B cell (primary cell): Measurements from ENCODE around the gene SSBP1. TPM values are rescaled to one million over a fixed set of nuclear protein-coding genes. Genes with fewer than 3 reads are reported as not detected.

ENCODE experiments used
- ATAC-seq: fragments of 200-7000 bp; cut with Tn5 transposase; one replicate; pipeline ENCODE4 v1.10.0; 2021; ENCODE audit warnings: low read depth, mild to moderate bottlenecking, moderate number of reproducible peaks, moderate library complexity
- CTCF ChIA-PET: fragments of 350-600 bp; sonication (Branson Sonifier 250); formaldehyde crosslinking; loops from one replicate; lab custom pipeline; 2021; ENCODE audit warnings: antibody characterized with exemption, inconsistent platforms; lab: Charles Lee
- POLR2A ChIA-PET: fragments of 350-600 bp; sonication (Branson Sonifier 250); formaldehyde crosslinking; loops from one replicate; lab custom pipeline; 2021; ENCODE audit warnings: antibody characterized with exemption; lab: Charles Lee
- DNase-seq: peaks from one replicate; pipeline ENCODE4 v3.0.0; 2013
- H2AFZ ChIP-seq: 2 replicates; pipeline ENCODE4 v1.6.1; 2012; ENCODE audit warnings: mild to moderate bottlenecking, low read depth, low read length; ENCODE audit not compliant: insufficient read depth, poor library complexity, severe bottlenecking
- H3K27ac ChIP-seq, 2 donors: 1 replicate in 1 of 2; 2 replicates in 1 of 2; pipeline ENCODE4 v1.5.1; 2012 to 2013; ENCODE audit warnings: low read length in 2 of 2, mild to moderate bottlenecking in 2 of 2, moderate library complexity in 1 of 2
- H3K27me3 ChIP-seq, 4 experiments: fragments of 200-600 bp in 1 of 4; sonication (generic) in 1 of 4; replicated peaks in 1 of 4; 1 replicate in 2 of 4; 2 replicates in 2 of 4; pipeline versions ENCODE4 v1.6.1 to v1.7.0; 2013 to 2016; ENCODE audit warnings: low read length in 3 of 4, mild to moderate bottlenecking in 2 of 4, mixed read lengths in 1 of 4, moderate library complexity in 1 of 4; ENCODE audit not compliant: insufficient read depth in 4 of 4, control insufficient read depth in 3 of 4; ENCODE audit errors: control extremely low read depth in 1 of 4
- H3K36me3 ChIP-seq, 2 experiments: replicated peaks in 1 of 2; 1 replicate in 1 of 2; 2 replicates in 1 of 2; pipeline versions ENCODE4 v1.6.1 to v1.7.1; 2013; ENCODE audit warnings: low read length in 1 of 2; ENCODE audit not compliant: insufficient read depth in 2 of 2, control insufficient read depth in 1 of 2; ENCODE audit errors: control extremely low read depth in 1 of 2, extremely low read depth in 1 of 2
- H3K4me1 ChIP-seq, 2 donors: fragments of 200-600 bp in 1 of 2; sonication (generic) in 1 of 2; 1 replicate in 1 of 2; 2 replicates in 1 of 2; pipeline versions ENCODE4 v1.5.1 to v1.6.1; 2013 to 2017; ENCODE audit warnings: low read length in 2 of 2; ENCODE audit not compliant: control insufficient read depth in 2 of 2, insufficient read depth in 2 of 2
- H3K4me2 ChIP-seq: replicated peaks from 2 replicates; pipeline ENCODE3; 2012; ENCODE audit warnings: mild to moderate bottlenecking, low read depth, low read length; ENCODE audit not compliant: poor library complexity, severe bottlenecking
- H3K4me3 ChIP-seq, 5 experiments: fragments of 200-600 bp in 1 of 5; sonication (generic) in 1 of 5; 1 replicate in 3 of 5; 2 replicates in 2 of 5; pipeline versions ENCODE4 v1.5.1 to v1.7.0; 2011 to 2016; ENCODE audit warnings: low read length in 4 of 5, mild to moderate bottlenecking in 4 of 5, low read depth in 2 of 5, control low read depth in 1 of 5, moderate library complexity in 1 of 5; ENCODE audit not compliant: insufficient read depth in 1 of 5; ENCODE audit errors: control extremely low read depth in 1 of 5, extremely low read depth in 1 of 5
- H3K79me2 ChIP-seq: fragments of 200-600 bp; sonication (generic); one replicate; pipeline ENCODE4 v1.6.0; 2016; ENCODE audit warnings: low read length; ENCODE audit not compliant: control insufficient read depth, insufficient read depth
- H3K9ac ChIP-seq: fragments of 200-600 bp; sonication (generic); 2 replicates; pipeline ENCODE4 v1.6.1; 2017; ENCODE audit warnings: mild to moderate bottlenecking, low read length, moderate library complexity
- H3K9me3 ChIP-seq, 3 donors: one replicate each; pipeline versions ENCODE4 v1.6.1 to v1.7.1; 2013; ENCODE audit warnings: low read length in 2 of 3; ENCODE audit not compliant: control insufficient read depth in 2 of 3, insufficient read depth in 1 of 3; ENCODE audit errors: control extremely low read depth in 1 of 3
- H4K20me1 ChIP-seq: 2 replicates; pipeline ENCODE4 v1.6.0; 2012; ENCODE audit warnings: mild to moderate bottlenecking, low read length; ENCODE audit not compliant: insufficient read depth, control insufficient read depth, poor library complexity, severe bottlenecking
- H3K27ac Mint-ChIP-seq: one replicate; pipeline ENCODE4 v1.8.0; 2021; ENCODE audit warnings: mixed read lengths
- H3K27me3 Mint-ChIP-seq: one replicate; pipeline ENCODE4 v1.8.0; 2021; ENCODE audit warnings: mixed read lengths
- H3K4me1 Mint-ChIP-seq: one replicate; pipeline ENCODE4 v1.8.0; 2021; ENCODE audit warnings: mixed read lengths
- H3K4me3 Mint-ChIP-seq: one replicate; pipeline ENCODE4 v1.8.0; 2021; ENCODE audit warnings: mixed read lengths
- H3K9me3 Mint-ChIP-seq: one replicate; pipeline ENCODE4 v1.8.0; 2022; ENCODE audit warnings: mixed read lengths; ENCODE audit not compliant: insufficient read depth
- EZH2 ChIP-seq: IDR thresholded peaks from 2 replicates; pipeline ENCODE4 v1.6.1; 2012; ENCODE audit warnings: borderline replicate concordance, low read depth, mild to moderate bottlenecking, moderate library complexity, low read length; ENCODE audit not compliant: insufficient read depth, poor library complexity, severe bottlenecking
- WGBS: methylation state at CpG from one replicate; pipeline ENCODE4 v1.1.5; 2013; ENCODE audit warnings: missing lambda C conversion rate; ENCODE audit not compliant: insufficient coverage; 5-methylcytosine and 5-hydroxymethylcytosine counted together
- intact Hi-C: fragments of 100-400 bp; cut with micrococcal nuclease; formaldehyde crosslinking; loops from one replicate; pipeline ENCODE4 v1.10.0; 2022
- polyA plus RNA-seq: library from polyadenylated mRNA; depleted of rRNA; stranded (reverse); fragments of >200 nt; gene quantifications from 2 replicates; pipeline ENCODE4 v1.2.3, GENCODE V29; 2012
- total RNA-seq, 2 donors: library from RNA; stranded (reverse); fragments of 120-200 nt in 1 of 2; gene quantifications; 1 replicate in 1 of 2; 2 replicates in 1 of 2; pipeline versions ENCODE4 v1.2.3 to v1.2.4, GENCODE V29; 2013 to 2022
- TF ChIP-seq, protein P1 (sequence below): fragments of 200-600 bp; IDR thresholded peaks from one replicate; pipeline ENCODE4 v1.8.0; 2022; ENCODE audit warnings: antibody characterized with exemption, mild to moderate bottlenecking

The SSBP1 gene
- total and polyA plus RNA-seq, 2 donors (not counting 1 experiment from before 2014, with no cell fraction given) = 37.2 to 93.6 TPM

DNA sequence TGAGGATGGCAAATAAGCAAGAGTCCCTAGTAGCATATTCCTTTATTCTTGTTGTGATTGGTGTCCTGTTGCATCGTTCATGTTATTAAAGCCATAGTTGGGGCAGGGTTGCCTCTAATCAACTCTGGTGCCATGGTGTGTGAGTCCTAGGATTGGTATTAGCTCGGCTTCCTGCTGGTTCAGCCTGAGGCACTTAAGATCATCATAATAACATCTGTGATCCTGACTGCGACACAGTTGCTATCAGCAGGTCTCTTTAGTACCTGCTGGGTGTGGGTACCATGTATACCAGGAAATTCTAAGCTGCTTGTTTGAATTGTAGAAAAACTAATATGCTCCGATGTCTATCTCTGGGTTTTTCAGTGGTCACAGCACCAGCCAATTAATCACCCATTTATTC, 28.4 kb upstream of the SSBP1 start:
- Mint-ChIP-seq H3K4me1 (no peaks in the 10 kb centered on the region), H3K27me3 (peaks cover 4% of the 10 kb centered on the region), H3K27ac (no peak overlapping the region), H3K4me3 (no peak overlapping the region), H3K9me3 (no peaks in the 10 kb centered on the region)
- intact Hi-C loops = loop anchor here (2.0 kb wide), 1 partner anchor 55 kb away; no protein-coding TSS in a partner anchor
- POLR2A ChIA-PET = no interaction called here
- Histone ChIP-seq H3K9ac (no peak overlapping the region), H3K27me3 (no peaks in the 10 kb centered on the region), H4K20me1 (no peaks in the 10 kb centered on the region), H3K4me3 (no peak overlapping the region), H3K36me3 (no peaks in the 10 kb centered on the region), H3K27ac (no peak overlapping the region), H3K4me2 (no peak overlapping the region), H3K4me1 (no peaks in the 10 kb centered on the region), H3K9me3 (no peaks in the 10 kb centered on the region), H3K79me2 (no peaks in the 10 kb centered on the region), H2AFZ (no peak overlapping the region)
- CTCF ChIA-PET = interaction anchor here (0.7 to 1.8 kb wide), 4 partner anchors 18 to 123 kb away, joined by 3 to 20 read pairs (median 4); no protein-coding TSS in a partner anchor
- 100% methylated on average over 2 of the region's 4 CpGs for WGBS
- ATAC-seq (no peak), DNase-seq (no peak)
- no peak for TF ChIP-seq EZH2
- TF ChIP-seq, protein P1, sequence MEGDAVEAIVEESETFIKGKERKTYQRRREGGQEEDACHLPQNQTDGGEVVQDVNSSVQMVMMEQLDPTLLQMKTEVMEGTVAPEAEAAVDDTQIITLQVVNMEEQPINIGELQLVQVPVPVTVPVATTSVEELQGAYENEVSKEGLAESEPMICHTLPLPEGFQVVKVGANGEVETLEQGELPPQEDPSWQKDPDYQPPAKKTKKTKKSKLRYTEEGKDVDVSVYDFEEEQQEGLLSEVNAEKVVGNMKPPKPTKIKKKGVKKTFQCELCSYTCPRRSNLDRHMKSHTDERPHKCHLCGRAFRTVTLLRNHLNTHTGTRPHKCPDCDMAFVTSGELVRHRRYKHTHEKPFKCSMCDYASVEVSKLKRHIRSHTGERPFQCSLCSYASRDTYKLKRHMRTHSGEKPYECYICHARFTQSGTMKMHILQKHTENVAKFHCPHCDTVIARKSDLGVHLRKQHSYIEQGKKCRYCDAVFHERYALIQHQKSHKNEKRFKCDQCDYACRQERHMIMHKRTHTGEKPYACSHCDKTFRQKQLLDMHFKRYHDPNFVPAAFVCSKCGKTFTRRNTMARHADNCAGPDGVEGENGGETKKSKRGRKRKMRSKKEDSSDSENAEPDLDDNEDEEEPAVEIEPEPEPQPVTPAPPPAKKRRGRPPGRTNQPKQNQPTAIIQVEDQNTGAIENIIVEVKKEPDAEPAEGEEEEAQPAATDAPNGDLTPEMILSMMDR = no peak

DNA sequence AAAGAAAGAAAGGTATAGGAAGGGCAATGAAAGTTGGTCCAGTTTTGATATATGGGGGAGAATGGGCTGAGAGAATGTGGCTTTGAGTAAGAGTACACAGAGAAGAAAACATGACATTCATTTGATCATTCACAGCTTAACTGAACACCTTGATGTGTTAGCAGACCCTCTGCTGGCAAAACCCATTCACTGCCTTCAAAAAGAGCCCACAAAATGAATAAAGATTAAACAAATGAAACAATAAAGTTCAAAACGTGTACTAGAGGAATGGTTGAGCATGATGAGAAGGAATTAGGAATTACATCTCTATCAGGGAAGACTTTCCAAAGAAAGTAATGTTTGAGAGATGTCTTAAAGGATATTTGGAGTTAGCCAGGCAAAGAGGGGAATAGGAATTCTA, 27.9 kb upstream of the SSBP1 start:
- H3K27ac ChIP-seq = no peak overlapping the region
- DNase-seq = no peak
- H3K4me2 ChIP-seq = no peak overlapping the region
- no CpG with 5 or more reads among the region's 1 CpG for WGBS
- H3K79me2 ChIP-seq = no peaks in the 10 kb centered on the region
- POLR2A ChIA-PET = no interaction called here
- H3K9me3 Mint-ChIP-seq = no peaks in the 10 kb centered on the region
- H2AFZ ChIP-seq = no peak overlapping the region
- no peak overlapping the region for H3K9ac ChIP-seq
- H3K4me3 ChIP-seq = no peak overlapping the region
- no peaks in the 10 kb centered on the region for H3K4me1 ChIP-seq
- H3K9me3 ChIP-seq = no peaks in the 10 kb centered on the region
- no peaks in the 10 kb centered on the region for H3K36me3 ChIP-seq
- TF ChIP-seq, protein P1 = no peak
- TF ChIP-seq EZH2 = no peak
- no peak overlapping the region for H3K27ac Mint-ChIP-seq
- CTCF ChIA-PET = interaction anchor here (0.7 to 1.8 kb wide), 4 partner anchors 18 to 123 kb away, joined by 3 to 20 read pairs (median 4); no protein-coding TSS in a partner anchor
- no peak for ATAC-seq
- no peaks in the 10 kb centered on the region for H4K20me1 ChIP-seq
- H3K27me3 ChIP-seq = no peaks in the 10 kb centered on the region
- no peak overlapping the region for H3K4me3 Mint-ChIP-seq
- peaks cover 4% of the 10 kb centered on the region for H3K27me3 Mint-ChIP-seq
- no peaks in the 10 kb centered on the region for H3K4me1 Mint-ChIP-seq
- intact Hi-C loops = loop anchor here (2.0 kb wide), 1 partner anchor 56 kb away; no protein-coding TSS in a partner anchor
